Measurements from ENCODE around the gene CENPP.

GRCh38 chr9:92349771-92350739 is 24.3 kb downstream of the CENPP start:
- no peak for TF ChIP-seq EZH2 (IDR thresholded peaks at IDR 0.05)
- TF ChIP-seq POLR2AphosphoS5 (IDR thresholded peaks at IDR 0.05; ENCODE audit: borderline replicate concordance, low read depth, low read length), result no peak

All from SK-N-MC (cell line).